Measurements from ENCODE around the gene SNRPN.

- TF ChIP-seq POLR2A (IDR thresholded peaks at IDR 0.05) (no peak), CTCF (IDR thresholded peaks at IDR 0.05) (no peak)
Observed at GRCh38 chr15:24962880-24963279, 8.1 kb downstream of the SNRPN start.

Data from sigmoid colon (tissue), 3 donors.